GM12873 (cell line): Measurements from ENCODE around the gene DYNLRB1.

Source experiments
- TF ChIP-seq, protein P1 (sequence below): IDR thresholded peaks from 2 replicates; pipeline ENCODE4 v1.5.1; 2012; ENCODE audit warnings: low read depth, mild to moderate bottlenecking, moderate library complexity, low read length, control low read depth; ENCODE audit not compliant: insufficient read depth; ENCODE audit errors: missing control alignments

DYNLRB1 gene

GRCh38 chr20:34559311-34560140, 43.3 kb downstream of the DYNLRB1 start:
- TF ChIP-seq, protein P1, sequence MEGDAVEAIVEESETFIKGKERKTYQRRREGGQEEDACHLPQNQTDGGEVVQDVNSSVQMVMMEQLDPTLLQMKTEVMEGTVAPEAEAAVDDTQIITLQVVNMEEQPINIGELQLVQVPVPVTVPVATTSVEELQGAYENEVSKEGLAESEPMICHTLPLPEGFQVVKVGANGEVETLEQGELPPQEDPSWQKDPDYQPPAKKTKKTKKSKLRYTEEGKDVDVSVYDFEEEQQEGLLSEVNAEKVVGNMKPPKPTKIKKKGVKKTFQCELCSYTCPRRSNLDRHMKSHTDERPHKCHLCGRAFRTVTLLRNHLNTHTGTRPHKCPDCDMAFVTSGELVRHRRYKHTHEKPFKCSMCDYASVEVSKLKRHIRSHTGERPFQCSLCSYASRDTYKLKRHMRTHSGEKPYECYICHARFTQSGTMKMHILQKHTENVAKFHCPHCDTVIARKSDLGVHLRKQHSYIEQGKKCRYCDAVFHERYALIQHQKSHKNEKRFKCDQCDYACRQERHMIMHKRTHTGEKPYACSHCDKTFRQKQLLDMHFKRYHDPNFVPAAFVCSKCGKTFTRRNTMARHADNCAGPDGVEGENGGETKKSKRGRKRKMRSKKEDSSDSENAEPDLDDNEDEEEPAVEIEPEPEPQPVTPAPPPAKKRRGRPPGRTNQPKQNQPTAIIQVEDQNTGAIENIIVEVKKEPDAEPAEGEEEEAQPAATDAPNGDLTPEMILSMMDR = no peak

DNA sequence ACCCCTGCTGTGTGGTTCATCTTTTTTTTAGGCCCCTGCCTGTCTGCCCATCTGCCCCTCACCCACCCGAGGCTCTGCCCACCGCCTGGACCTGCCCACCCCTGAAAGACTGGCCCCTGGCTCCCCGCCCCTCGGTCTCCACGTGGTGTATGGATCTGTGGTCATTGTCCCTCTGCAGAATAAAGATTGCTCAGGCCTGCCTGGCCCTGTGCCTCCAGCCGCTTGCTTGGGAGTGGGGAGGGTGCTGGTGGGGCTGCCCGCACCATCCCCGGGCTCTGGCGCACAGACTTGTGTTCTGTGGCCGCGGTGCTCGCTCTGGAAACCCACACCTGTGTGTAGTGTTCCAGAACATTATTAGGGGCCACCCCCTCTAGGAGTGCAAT, 43.9 kb downstream of the DYNLRB1 start:
- TF ChIP-seq, protein P1 = no peak

- TF ChIP-seq, protein P1 = no peak
These were observed 44.4 kb downstream of the DYNLRB1 start for GRCh38 chr20:34560614-34561013.

DNA sequence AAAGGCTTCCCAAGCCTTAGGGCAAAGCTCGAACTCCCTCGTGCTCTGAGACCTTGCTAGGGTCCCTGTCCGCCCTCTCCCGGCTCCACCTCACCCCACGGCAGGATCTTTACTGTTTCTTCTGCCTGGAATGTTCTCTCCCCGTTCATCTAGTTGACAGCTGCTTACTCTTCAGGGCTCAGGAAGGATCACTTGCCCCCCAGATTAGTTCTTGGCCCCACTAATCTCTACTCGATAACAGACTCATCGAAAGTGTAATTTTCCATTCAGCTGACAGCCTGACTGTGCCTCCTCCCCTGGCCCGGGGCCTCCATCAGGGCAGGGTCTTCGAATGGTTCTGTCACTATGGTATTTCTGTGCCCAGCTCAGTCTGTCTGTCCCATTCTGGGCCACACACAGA, 45.4 kb downstream of the DYNLRB1 start:
- TF ChIP-seq, protein P1 = no peak

DNA sequence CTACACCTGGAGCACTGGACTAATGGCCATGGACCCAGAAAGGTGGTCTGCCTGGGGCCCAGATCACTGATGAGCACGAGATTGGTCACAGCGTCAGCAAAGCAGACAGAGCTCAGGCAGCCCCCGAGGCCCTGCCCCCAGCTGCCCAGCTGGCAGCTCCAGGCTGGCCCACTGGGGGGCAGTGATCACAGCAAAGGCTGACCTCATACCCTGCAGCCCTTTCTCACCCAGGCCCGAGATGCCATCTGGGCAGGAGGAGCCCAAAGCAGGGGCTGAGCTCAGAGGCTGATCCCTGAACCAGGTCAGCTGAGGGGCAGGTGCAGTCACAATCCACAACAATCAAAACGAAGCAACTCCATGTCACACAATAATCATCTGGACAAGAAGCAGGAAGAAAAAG, 46.4 kb downstream of the DYNLRB1 start:
- TF ChIP-seq, protein P1 = peak; percentile 55

- TF ChIP-seq, protein P1 = no peak
These were observed 48.6 kb downstream of the DYNLRB1 start for GRCh38 chr20:34564833-34565232.

DNA sequence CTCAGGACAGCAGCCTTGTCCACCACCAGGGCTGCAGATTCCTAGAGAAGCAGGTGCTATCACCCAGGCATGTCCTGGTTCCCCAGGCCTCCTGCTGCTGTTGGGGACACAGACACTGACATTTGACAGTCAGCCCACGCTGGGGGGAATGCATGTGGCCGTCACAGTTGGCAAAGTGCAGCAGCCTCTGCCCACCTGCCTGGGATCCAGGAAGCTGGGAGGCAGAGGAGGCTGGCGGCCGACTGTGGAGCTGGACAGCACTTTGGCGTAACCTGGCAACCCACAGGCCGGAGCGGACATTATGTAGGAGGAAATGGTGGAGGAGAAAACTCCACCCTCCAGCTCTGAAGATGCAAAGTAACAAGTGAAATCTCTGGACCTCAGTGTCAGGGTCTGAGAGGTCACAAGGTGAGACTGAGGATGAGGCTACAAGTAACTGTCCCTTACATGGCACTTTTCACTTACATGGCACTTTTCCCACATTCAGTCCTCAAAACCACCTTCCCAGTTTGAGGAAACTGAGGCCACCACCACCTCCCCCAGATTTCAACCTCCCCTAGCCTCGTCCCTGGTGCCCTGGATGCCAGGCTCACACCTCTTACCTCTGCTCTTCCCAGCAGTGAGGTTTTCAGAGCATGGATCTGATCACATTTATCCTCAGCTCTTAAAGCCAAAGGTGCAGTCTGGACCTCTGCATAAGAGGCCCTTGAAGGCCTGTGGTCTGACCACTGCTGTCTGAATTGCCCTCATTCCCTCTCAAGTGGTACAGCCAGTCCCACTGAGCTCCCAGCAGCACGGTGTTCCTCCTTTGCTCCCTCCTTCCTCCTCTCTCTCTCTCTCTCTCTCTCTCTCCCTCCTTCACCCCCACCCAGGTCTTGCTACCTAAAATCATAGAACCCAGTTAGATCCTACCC, 51.0 kb downstream of the DYNLRB1 start:
- TF ChIP-seq, protein P1 = no peak
